ENCODE data around the gene TNFRSF8. TPM values are rescaled to one million over a fixed set of nuclear protein-coding genes. Genes with fewer than 3 reads are reported as not detected.
A peak's percentile ranks its signal among the peaks of the same experiment; 100 is the strongest.

Gene TNFRSF8
- total RNA-seq, 1 donor from 2014 or later = 33.2 TPM

- peak; percentile 92 for DNase-seq
- Mint-ChIP-seq H3K27ac (no peak overlapping the region), H3K4me3 (no peak overlapping the region), H3K4me1 (peaks cover 24% of the 10 kb centered on the region), H3K9me3 (no peaks in the 10 kb centered on the region), H3K27me3 (peaks cover 3% of the 10 kb centered on the region), H3K36me3 (ENCODE audit: low read depth) (no peaks in the 10 kb centered on the region)
- intact Hi-C loops (cut with micrococcal nuclease) = loop anchor here (1.0 to 5.0 kb wide), 7 partner anchors 9 to 400 kb away; partner anchors contain the start of genes MIIP and TNFRSF8
Observed at GRCh38 chr1:12047120-12047876, 15.8 kb upstream of the TNFRSF8 start.

GRCh38 chr1:12048372-12048771, 14.7 kb upstream of the TNFRSF8 start:
- Mint-ChIP-seq H3K9me3 (no peaks in the 10 kb centered on the region), H3K27me3 (peaks cover 3% of the 10 kb centered on the region), H3K4me3 (no peak overlapping the region), H3K27ac (peak overlapping the region; percentile 20), H3K36me3 (ENCODE audit: low read depth) (no peaks in the 10 kb centered on the region), H3K4me1 (peaks cover 31% of the 10 kb centered on the region)
- intact Hi-C loops (cut with micrococcal nuclease) = loop anchor here (5.0 kb wide), 2 partner anchors 114 to 399 kb away; no protein-coding TSS in a partner anchor
- no peak for DNase-seq

GRCh38 chr1:12049616-12050015, 13.5 kb upstream of the TNFRSF8 start:
- Mint-ChIP-seq H3K36me3 (ENCODE audit: low read depth) (no peaks in the 10 kb centered on the region), H3K4me1 (peaks cover 33% of the 10 kb centered on the region), H3K4me3 (no peak overlapping the region), H3K27me3 (no peaks in the 10 kb centered on the region), H3K9me3 (no peaks in the 10 kb centered on the region), H3K27ac (no peak overlapping the region)
- no peak for DNase-seq
- intact Hi-C loops (cut with micrococcal nuclease) = loop anchor here (5.0 kb wide), 2 partner anchors 113 to 398 kb away; no protein-coding TSS in a partner anchor

DNA sequence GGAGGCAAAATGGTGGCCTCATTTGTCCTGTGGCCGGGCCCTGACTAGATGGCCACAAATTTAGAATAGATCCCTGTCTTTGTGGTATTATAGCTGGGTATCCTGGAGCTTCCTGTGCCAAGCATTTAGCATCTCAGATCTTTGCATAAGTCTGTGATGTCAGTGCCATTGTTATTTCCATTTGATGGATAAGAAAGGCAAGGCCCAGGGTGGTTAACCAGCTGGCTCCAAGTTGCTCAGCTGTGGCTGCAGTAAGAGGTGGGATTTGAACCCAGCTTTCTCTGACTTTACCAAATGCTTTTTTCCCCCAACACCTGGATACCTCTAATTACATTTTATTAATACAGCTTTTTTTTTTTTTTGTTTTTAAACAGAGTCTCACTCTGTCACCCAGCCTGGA, 11.7 kb upstream of the TNFRSF8 start:
- Mint-ChIP-seq H3K4me1 (peaks cover 34% of the 10 kb centered on the region), H3K27ac (no peak overlapping the region), H3K36me3 (ENCODE audit: low read depth) (no peaks in the 10 kb centered on the region), H3K27me3 (no peaks in the 10 kb centered on the region), H3K4me3 (no peak overlapping the region), H3K9me3 (no peaks in the 10 kb centered on the region)
- intact Hi-C loops (cut with micrococcal nuclease) = no loop called here
- no peak for DNase-seq

GRCh38 chr1:12052008-12052573, 11.0 kb upstream of the TNFRSF8 start:
- H3K27me3 Mint-ChIP-seq = no peaks in the 10 kb centered on the region
- H3K4me3 Mint-ChIP-seq = peak overlapping the region; percentile 52
- H3K27ac Mint-ChIP-seq = peak overlapping the region; percentile 73
- H3K36me3 Mint-ChIP-seq (ENCODE audit: low read depth) = no peaks in the 10 kb centered on the region
- intact Hi-C loops (cut with micrococcal nuclease) = no loop called here
- H3K4me1 Mint-ChIP-seq = peaks cover 42% of the 10 kb centered on the region
- peak; percentile 75 for DNase-seq
- H3K9me3 Mint-ChIP-seq = no peaks in the 10 kb centered on the region

DNA sequence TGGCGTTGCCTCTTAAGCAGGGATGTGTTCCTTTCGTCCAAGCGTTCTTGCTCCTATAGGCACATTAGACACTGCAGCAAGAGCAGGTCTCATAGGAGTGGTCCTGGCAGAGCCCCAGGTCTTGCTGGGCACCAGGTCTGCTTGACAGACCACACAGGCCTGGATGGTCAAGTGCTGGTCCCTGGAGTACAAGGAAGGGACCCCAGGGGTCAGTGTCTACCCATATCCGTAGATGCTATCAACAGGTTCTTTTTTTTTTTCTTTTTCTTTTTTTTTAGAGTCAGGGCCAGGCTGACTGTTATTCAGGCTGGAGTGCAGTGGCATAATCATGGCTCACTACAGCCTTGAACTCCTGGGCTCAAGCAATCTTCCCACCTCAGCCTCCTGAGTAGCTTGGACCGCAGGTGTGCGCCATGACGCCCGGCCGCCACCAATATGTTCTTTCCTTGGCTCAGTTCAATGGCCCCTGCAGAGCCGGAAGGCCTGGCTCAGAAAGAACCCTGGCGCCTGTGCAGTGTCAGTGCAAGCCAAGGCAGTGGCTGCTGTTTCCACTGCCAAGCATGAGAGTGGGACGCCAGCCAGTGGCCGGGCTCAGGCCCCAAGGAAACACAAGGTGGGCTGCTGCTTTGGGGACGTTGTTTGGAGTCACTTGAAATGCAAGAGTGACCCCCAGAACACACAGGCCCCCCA, 10.0 kb upstream of the TNFRSF8 start:
- H3K36me3 Mint-ChIP-seq (ENCODE audit: low read depth) = no peaks in the 10 kb centered on the region
- H3K27ac Mint-ChIP-seq = peak overlapping the region; percentile 74
- peak overlapping the region; percentile 62 for H3K4me3 Mint-ChIP-seq
- peaks cover 52% of the 10 kb centered on the region for H3K4me1 Mint-ChIP-seq
- H3K9me3 Mint-ChIP-seq = no peaks in the 10 kb centered on the region
- intact Hi-C loops (cut with micrococcal nuclease) = no loop called here
- no peak for DNase-seq
- no peaks in the 10 kb centered on the region for H3K27me3 Mint-ChIP-seq

DNA sequence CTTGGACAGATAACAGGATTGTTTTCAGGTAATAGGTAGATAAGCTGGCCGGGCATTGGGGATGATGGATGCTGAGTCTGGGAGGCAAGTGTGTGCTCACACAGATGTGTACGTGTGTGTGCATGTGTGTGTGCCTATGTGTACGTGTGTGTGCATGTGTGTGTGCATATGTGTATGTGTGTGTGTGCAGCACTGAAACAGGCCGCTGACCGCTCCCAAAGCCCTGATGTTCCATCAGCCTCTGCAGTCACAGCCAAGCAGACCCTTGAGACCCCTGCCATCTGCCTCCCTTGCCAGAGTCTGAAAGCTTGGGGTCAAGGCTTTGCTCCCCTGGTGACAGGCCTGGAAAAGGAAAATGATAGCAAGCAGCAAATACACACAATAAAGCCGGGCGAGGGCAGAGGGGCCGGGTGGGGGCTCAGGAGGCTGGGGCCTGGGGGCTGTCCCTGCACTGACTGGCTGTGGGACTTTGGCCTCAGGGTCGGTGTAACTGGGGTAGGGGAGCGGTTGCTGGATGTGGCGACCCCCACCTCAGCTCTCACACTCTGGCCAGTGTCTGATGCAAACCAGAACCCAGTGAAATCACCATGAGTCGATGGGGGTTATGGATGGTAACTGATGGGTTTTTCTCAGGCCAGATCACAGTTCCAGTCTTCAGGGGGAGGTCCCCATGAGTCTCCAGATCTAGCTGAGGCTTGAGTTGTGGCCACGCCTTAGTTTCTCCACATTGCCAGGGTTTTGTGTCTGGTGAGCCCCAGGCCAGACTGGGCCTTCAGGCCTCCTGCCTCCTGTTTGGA, 9.2 kb upstream of the TNFRSF8 start:
- Mint-ChIP-seq H3K9me3 (no peaks in the 10 kb centered on the region), H3K27ac (no peak overlapping the region), H3K4me3 (no peak overlapping the region), H3K27me3 (no peaks in the 10 kb centered on the region), H3K4me1 (peaks cover 54% of the 10 kb centered on the region), H3K36me3 (ENCODE audit: low read depth) (no peaks in the 10 kb centered on the region)
- intact Hi-C loops (cut with micrococcal nuclease) = no loop called here
- no peak for DNase-seq

- no peak for DNase-seq
Observed at GRCh38 chr1:12055259-12055658, 7.8 kb upstream of the TNFRSF8 start.

GRCh38 chr1:12056331-12056841, 6.7 kb upstream of the TNFRSF8 start:
- Mint-ChIP-seq H3K27ac (peak overlapping the region; percentile 17), H3K36me3 (ENCODE audit: low read depth) (no peaks in the 10 kb centered on the region), H3K9me3 (no peaks in the 10 kb centered on the region), H3K4me1 (peaks cover 64% of the 10 kb centered on the region), H3K27me3 (no peaks in the 10 kb centered on the region), H3K4me3 (no peak overlapping the region)
- peak; percentile 65 for DNase-seq
- intact Hi-C loops (cut with micrococcal nuclease) = loop anchor here (1.0 kb wide), 1 partner anchor 9 kb away; no protein-coding TSS in a partner anchor

More at GRCh38 chr1:12055259-12055658, 7.8 kb upstream of the TNFRSF8 start:
- Mint-ChIP-seq H3K27me3 (no peaks in the 10 kb centered on the region), H3K4me3 (no peak overlapping the region), H3K36me3 (ENCODE audit: low read depth) (no peaks in the 10 kb centered on the region), H3K4me1 (peaks cover 62% of the 10 kb centered on the region), H3K27ac (no peak overlapping the region), H3K9me3 (no peaks in the 10 kb centered on the region)
- intact Hi-C loops (cut with micrococcal nuclease) = no loop called here

- Mint-ChIP-seq H3K27me3 (no peaks in the 10 kb centered on the region), H3K9me3 (no peaks in the 10 kb centered on the region), H3K27ac (peak overlapping the region; percentile 17), H3K4me3 (peak overlapping the region; percentile 44), H3K4me1 (peaks cover 61% of the 10 kb centered on the region), H3K36me3 (ENCODE audit: low read depth) (no peaks in the 10 kb centered on the region)
- intact Hi-C loops (cut with micrococcal nuclease) = loop anchor here (1.0 kb wide), 1 partner anchor 11 kb away; no protein-coding TSS in a partner anchor
- peak; percentile 72 for DNase-seq
Observed at GRCh38 chr1:12057382-12057781, 5.7 kb upstream of the TNFRSF8 start.

DNA sequence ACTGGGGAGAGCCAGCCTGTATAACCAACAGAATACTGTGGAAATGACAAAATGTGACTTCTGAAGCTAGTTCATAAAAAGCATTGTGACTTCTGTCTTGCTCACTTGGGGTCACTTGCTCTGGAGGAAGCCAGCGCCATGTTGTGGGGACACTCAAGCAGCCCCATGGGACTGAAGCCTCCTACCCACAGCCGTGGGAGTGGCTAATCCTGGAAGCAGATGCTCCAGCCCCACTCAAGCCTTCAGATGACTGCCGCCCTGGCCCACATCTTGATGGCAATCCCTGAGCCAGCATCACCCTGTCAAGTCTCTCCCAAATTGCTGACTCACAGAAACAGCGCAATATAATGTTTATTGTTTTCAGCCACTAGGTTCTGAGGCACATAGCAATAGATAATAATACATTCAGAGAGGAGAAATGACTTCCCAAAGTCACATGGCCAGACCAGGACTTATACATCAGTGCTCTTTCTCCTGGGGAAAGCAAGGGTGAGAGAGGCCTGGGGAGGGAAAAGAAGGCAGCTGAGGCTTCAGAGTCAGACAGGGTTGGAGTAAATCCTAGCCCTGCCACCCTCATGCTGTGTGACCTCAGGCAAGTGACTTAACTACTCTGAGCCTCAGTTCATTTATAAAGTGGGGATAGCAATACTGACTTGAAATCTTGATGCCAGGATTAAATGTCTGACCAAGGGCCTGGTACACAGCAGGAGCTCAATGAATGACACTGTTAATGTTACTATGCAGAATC, 5.0 kb upstream of the TNFRSF8 start:
- intact Hi-C loops (cut with micrococcal nuclease) = loop anchor here (1.0 kb wide), 1 partner anchor 10 kb away; no protein-coding TSS in a partner anchor
- peak overlapping the region; percentile 7 for H3K27ac Mint-ChIP-seq

DNA sequence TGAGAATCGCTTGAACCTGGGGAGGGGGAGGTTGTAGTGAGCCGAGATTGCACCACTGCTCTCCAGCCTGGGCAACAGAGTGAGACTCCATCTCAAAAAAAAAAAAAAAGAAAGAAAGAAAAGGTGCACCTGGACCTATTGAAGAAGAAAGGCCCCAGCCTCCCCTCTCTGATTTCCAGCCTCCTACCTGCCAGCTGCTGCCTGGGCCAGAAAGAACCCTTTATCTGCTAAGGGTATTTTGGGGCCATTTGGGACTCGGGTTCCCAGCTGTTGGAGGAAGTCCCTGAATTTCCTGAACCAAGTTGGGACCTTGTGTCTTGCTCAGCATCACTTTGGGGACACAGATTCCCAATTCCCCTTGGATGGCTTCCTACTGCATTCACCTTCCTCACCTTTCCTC, 3.9 kb upstream of the TNFRSF8 start:
- no peak overlapping the region for H3K4me3 Mint-ChIP-seq
- H3K27ac Mint-ChIP-seq = peak overlapping the region; percentile 27
- no peaks in the 10 kb centered on the region for H3K27me3 Mint-ChIP-seq
- DNase-seq = no peak
- H3K36me3 Mint-ChIP-seq (ENCODE audit: low read depth) = peaks cover 4% of the 10 kb centered on the region
- intact Hi-C loops (cut with micrococcal nuclease) = no loop called here
- peaks cover 4% of the 10 kb centered on the region for H3K9me3 Mint-ChIP-seq
- H3K4me1 Mint-ChIP-seq = peaks cover 60% of the 10 kb centered on the region

More for the DNA sequence above, 5.0 kb upstream of the TNFRSF8 start:
- Mint-ChIP-seq H3K36me3 (ENCODE audit: low read depth) (no peaks in the 10 kb centered on the region), H3K9me3 (peaks cover 4% of the 10 kb centered on the region), H3K27me3 (no peaks in the 10 kb centered on the region), H3K4me1 (peaks cover 59% of the 10 kb centered on the region), H3K4me3 (no peak overlapping the region)
- DNase-seq = no peak

All from activated CD4-positive, alpha-beta T cell treated with anti-CD3 and anti-CD28 coated beads, Interleukin-2, amount 10 ng/mL, durations not matched to agents 24 days and 14 days (primary cell).